Uterus (tissue), 2 donors: Measurements from ENCODE around the gene PRKN.

Source experiments
- POLR2A ChIP-seq, 2 donors: fragments of 450-650 bp; IDR thresholded peaks; one replicate each; pipeline ENCODE4 v1.6.1; 2016; ENCODE audit warnings: antibody characterized with exemption in 2 of 2, mild to moderate bottlenecking in 1 of 2, moderate library complexity in 1 of 2
- TF ChIP-seq, protein P1 (sequence below), 4 experiments: fragments of 200-600 bp in 2 of 4; fragments of 450-650 bp in 2 of 4; sonication (generic) in 2 of 4; IDR thresholded peaks; one replicate each; pipeline ENCODE4 v1.5.1; 2016 to 2019; ENCODE audit warnings: antibody characterized with exemption in 4 of 4, mild to moderate bottlenecking in 2 of 4, moderate library complexity in 1 of 4

- TF ChIP-seq, protein P1, sequence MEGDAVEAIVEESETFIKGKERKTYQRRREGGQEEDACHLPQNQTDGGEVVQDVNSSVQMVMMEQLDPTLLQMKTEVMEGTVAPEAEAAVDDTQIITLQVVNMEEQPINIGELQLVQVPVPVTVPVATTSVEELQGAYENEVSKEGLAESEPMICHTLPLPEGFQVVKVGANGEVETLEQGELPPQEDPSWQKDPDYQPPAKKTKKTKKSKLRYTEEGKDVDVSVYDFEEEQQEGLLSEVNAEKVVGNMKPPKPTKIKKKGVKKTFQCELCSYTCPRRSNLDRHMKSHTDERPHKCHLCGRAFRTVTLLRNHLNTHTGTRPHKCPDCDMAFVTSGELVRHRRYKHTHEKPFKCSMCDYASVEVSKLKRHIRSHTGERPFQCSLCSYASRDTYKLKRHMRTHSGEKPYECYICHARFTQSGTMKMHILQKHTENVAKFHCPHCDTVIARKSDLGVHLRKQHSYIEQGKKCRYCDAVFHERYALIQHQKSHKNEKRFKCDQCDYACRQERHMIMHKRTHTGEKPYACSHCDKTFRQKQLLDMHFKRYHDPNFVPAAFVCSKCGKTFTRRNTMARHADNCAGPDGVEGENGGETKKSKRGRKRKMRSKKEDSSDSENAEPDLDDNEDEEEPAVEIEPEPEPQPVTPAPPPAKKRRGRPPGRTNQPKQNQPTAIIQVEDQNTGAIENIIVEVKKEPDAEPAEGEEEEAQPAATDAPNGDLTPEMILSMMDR (IDR thresholded peaks at IDR 0.05) = no peak
- TF ChIP-seq POLR2A (IDR thresholded peaks at IDR 0.05) = no peak
Measured at GRCh38 chr6:162710419-162710818, 17.1 kb downstream of the PRKN start.
